ENCODE results near the gene PTPRQ.

- TF ChIP-seq ARNTL (CRISPR knock-in tag; IDR thresholded peaks at IDR 0.05; ENCODE audit: borderline replicate concordance, low read depth) (no peak), CSDC2 (CRISPR knock-in tag; IDR thresholded peaks at IDR 0.05) (no peak), ZFP3 (CRISPR knock-in tag; IDR thresholded peaks at IDR 0.05) (no peak), POU6F1 (CRISPR knock-in tag; IDR thresholded peaks at IDR 0.05; ENCODE audit: borderline replicate concordance, low read depth) (no peak), ZFP30 (CRISPR knock-in tag; IDR thresholded peaks at IDR 0.05) (no peak), ESRRG (CRISPR knock-in tag; IDR thresholded peaks at IDR 0.05) (no peak)
- TF ChIP-seq, protein P1, sequence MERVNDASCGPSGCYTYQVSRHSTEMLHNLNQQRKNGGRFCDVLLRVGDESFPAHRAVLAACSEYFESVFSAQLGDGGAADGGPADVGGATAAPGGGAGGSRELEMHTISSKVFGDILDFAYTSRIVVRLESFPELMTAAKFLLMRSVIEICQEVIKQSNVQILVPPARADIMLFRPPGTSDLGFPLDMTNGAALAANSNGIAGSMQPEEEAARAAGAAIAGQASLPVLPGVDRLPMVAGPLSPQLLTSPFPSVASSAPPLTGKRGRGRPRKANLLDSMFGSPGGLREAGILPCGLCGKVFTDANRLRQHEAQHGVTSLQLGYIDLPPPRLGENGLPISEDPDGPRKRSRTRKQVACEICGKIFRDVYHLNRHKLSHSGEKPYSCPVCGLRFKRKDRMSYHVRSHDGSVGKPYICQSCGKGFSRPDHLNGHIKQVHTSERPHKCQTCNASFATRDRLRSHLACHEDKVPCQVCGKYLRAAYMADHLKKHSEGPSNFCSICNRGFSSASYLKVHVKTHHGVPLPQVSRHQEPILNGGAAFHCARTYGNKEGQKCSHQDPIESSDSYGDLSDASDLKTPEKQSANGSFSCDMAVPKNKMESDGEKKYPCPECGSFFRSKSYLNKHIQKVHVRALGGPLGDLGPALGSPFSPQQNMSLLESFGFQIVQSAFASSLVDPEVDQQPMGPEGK (CRISPR knock-in tag; IDR thresholded peaks at IDR 0.05; ENCODE audit: borderline replicate concordance) = no peak
These were observed 272.8 kb downstream of the PTPRQ start, which contains the start of gene MYF5 for GRCh38 chr12:80716696-80717469.
